ENCODE results near the gene MARF1.

DNA sequence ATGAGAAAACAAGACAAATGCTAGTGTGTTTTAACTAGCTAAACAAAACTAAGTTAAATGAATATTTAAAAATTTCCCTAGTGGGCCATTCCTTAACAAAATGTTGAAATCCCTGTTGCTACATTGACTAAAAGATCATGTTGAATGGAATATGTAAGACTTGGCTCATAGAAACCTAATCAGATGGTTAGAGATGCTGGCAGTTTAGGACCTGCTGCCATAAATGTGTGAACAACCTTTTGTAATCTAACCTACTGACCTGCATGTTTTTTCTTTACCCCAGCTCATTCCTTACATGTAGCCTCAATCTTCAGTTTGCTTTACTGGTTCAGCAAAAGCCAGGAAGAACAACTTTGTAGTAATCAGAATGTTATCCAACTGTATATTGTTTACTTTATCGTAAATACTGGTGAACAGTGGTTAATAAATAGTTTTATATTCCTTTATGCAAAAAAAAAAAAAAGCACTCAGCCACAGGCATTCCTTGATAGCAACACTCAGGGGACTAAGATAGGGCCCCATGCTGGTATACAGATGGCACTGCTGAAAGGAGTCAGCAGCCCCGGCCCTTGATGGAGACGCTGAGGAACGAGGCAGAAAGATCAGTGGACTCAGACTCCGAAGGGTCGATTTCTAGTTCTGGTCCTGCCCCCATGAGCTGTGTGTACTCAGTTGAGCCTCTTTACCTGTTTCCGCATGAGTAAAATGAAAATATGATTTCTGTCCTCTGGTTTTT is 78.2 kb downstream of the MARF1 start:
- TF ChIP-seq, protein P1, sequence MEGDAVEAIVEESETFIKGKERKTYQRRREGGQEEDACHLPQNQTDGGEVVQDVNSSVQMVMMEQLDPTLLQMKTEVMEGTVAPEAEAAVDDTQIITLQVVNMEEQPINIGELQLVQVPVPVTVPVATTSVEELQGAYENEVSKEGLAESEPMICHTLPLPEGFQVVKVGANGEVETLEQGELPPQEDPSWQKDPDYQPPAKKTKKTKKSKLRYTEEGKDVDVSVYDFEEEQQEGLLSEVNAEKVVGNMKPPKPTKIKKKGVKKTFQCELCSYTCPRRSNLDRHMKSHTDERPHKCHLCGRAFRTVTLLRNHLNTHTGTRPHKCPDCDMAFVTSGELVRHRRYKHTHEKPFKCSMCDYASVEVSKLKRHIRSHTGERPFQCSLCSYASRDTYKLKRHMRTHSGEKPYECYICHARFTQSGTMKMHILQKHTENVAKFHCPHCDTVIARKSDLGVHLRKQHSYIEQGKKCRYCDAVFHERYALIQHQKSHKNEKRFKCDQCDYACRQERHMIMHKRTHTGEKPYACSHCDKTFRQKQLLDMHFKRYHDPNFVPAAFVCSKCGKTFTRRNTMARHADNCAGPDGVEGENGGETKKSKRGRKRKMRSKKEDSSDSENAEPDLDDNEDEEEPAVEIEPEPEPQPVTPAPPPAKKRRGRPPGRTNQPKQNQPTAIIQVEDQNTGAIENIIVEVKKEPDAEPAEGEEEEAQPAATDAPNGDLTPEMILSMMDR (IDR thresholded peaks at IDR 0.05 in 8 of 11, conservative IDR thresholded peaks at IDR 0.05 in 3 of 11): no peak
- no peak for TF ChIP-seq POLR2AphosphoS5 (IDR thresholded peaks at IDR 0.05)

Measured in spleen (tissue), 7 donors.